GM18499 (cell line): Measurements from ENCODE around the gene TMC1.

ENCODE experiments used
- ATAC-seq: cut with Tn5 transposase; IDR thresholded peaks from one replicate; pipeline ENCODE4 v1.9.1; 2021; ENCODE audit warnings: moderate number of reproducible peaks; ENCODE audit not compliant: insufficient read depth, unreplicated experiment

TMC1 gene

DNA sequence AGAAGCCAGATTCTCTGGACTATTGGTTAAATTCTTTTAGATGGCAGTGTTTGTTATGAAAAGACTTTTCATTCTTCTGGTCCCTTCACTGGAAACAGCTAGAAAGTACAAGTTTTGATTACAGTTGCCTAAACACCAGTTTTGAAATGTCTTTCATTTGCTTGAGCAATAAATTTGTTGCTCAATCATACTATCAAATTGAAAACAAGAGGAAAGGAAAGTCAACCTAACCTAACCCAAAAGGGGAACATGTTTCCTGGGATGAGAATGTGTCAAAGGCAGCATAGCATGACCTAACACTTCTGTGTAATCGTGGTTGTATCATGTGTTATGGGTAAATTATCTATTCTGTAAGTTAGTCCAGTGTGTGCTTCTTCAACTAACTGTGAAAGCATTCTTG, 213.2 kb downstream of the TMC1 start:
- no peak for ATAC-seq

DNA sequence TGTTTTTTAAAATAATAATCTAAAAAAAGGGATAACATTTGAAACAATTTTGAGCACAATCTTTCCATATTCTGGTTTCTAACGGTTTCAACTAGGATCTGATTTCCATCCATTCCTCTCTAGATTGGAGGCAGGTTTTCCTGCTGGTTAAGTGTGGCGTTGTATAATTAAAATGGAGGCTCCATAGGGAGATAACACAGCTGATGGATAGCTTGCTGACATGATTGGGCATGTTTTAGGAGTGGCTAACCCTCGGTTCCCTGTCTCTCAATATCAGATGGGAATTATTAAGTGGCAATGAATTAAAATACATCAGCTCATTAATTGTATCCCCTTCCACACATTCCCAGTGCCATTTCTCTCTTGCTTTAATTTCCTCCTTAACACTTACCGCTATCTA, 222.4 kb downstream of the TMC1 start:
- ATAC-seq = no peak

GRCh38 chr9:72749276-72749675, 227.9 kb downstream of the TMC1 start:
- no peak for ATAC-seq

GRCh38 chr9:72751541-72751940, 230.1 kb downstream of the TMC1 start:
- ATAC-seq = no peak

DNA sequence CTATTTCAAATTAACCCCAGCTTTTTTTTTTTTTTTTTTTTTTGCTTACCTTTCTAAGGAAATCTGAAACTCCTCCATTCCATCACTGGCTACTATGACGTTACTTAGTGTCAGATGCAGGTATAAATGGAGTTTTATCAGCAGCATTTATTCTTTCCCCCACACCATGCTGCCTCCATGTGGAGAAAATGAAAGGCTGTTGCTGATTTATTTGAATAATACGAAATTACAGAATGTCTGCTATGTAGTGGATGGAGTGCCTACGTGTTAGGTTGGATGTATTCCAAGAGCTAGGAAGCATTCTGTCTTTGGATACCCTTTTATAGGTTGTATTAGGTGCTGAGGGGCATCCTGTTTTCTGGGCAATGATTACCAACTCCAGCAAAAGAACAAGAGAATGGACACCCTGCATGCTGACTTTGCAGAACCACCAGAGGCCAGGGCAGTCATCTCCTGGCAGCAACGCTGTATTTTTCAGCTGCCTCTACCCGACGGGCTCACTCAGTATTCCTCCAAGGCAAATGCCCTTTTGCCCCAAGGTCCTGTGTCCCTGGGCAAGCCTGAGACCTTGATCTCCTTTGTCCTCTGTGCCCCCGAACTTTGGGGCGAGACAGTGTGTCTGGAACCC, 232.0 kb downstream of the TMC1 start:
- ATAC-seq = no peak

DNA sequence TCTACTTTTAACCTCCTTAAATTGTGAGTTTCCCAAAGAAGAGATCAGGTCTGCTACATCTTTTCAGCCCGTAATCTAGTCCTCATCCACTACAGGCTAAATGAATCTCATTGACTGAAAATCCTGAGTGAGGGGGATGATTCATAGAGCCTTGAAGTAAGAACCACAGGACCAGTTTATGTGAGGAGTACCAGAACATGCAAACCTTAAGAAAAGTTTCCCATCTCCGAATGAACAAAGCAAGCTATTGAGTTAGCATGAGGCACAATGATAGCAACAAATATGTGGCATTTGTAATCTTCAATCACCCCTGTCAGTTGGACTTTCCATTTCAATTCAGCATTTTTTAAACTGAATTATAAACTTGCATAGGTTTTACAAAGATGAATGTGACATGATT, 234.4 kb downstream of the TMC1 start:
- ATAC-seq = no peak

GRCh38 chr9:72758944-72759343, 237.5 kb downstream of the TMC1 start:
- ATAC-seq = no peak

DNA sequence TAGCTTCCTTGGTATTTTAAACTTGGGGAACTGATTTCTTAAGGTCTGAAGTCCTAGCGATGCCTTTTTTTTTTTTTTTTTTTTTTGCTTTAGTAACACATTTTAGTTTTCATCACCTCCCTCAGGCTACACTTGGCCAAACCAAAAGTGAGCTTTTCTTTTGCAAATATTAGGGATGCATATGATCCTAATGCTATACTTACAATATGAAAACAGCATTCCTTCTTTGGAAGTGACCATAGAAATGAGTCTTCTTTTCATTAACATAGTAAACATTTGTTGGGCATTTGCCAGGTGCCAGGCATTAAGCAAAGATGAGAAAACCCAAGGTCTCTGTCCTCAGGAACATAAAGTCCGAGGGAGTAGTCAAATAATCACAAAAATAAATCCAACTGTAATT, 241.6 kb downstream of the TMC1 start:
- no peak for ATAC-seq

DNA sequence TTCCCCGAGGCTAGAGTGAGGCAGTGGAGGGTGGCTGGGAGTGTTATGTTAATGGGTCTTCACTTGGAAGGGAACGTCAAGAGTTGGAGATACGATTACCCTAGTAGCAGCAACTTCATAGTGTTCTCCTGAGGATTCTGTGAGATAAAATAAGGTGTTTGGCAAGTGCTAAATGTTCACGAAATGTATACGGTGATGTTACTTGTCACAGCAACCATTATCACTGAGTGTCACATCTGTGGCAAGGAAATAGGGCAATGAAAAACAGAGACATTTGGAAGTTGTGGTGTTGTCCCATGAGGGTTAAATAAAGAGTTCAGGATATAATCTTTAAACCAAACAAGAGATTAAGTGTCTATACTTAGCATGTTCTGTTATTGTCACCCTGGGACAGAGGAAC, 248.1 kb downstream of the TMC1 start:
- no peak for ATAC-seq

GRCh38 chr9:72772661-72773060, 251.3 kb downstream of the TMC1 start:
- ATAC-seq = no peak

DNA sequence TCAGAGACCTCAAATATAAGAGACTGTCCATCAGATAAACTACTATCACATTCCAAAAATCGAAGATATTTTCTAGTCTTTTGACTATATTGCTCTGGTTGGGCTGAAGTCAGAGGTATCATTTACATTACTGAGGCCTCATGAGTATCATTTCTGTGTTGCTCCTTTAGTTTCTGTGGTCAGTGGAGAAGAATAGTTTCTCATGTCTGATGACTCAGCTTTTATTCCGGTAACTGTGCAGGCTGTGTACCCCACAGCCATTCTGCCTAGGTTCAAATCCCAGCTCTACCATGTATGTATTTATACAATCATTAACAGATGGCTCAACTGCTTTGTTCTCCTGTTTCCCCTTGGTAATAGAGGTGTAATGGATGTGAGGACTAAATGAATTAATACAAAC, 252.2 kb downstream of the TMC1 start:
- ATAC-seq = no peak

- ATAC-seq = no peak
Observed at GRCh38 chr9:72775570-72775969, 254.2 kb downstream of the TMC1 start.

DNA sequence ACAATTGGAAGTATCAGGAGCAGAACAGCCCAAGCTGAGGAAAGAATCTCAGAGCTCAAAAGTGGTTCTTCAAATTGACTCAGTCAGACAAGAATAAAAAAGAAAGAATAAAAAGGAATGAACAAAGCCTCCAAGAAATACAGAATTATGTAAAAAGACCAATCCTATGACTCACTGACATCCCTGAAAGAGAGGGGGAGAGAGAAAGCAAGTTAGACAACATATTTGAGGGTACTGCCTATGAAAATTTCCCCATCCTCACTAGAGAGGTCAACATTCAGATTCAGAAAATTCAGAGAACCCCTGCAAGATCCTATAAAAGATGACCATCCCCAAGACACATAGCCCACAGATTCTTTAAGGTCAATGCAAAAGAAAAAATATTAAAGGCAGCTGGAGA, 258.2 kb downstream of the TMC1 start:
- ATAC-seq = no peak

DNA sequence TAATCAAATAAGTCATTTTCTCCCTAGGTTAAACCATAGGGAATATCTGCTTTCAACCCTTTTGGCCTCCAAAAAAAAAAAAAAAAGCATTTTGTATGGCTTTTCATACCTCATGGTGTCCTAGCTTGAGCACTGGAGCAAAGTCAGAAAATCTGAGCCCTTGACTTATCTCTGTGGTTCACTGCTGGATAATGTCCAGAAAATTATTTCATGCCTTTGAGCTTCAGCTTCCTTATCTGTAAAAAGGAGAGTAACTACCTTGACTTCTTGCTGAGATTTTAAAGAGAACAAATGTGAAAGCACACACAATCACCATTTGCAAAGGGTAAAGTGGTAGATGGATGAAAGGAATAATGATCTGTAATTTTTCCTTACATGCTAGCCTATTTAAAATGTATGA, 265.5 kb downstream of the TMC1 start:
- no peak for ATAC-seq

GRCh38 chr9:72788966-72789735, 267.7 kb downstream of the TMC1 start:
- no peak for ATAC-seq

- ATAC-seq = no peak
Observed at GRCh38 chr9:72789885-72790284, 268.5 kb downstream of the TMC1 start.

- ATAC-seq = no peak
Observed at GRCh38 chr9:72790989-72791388, 269.6 kb downstream of the TMC1 start.

GRCh38 chr9:72791436-72791835, 270.0 kb downstream of the TMC1 start:
- ATAC-seq = no peak

GRCh38 chr9:72794946-72795345, 273.5 kb downstream of the TMC1 start:
- no peak for ATAC-seq

DNA sequence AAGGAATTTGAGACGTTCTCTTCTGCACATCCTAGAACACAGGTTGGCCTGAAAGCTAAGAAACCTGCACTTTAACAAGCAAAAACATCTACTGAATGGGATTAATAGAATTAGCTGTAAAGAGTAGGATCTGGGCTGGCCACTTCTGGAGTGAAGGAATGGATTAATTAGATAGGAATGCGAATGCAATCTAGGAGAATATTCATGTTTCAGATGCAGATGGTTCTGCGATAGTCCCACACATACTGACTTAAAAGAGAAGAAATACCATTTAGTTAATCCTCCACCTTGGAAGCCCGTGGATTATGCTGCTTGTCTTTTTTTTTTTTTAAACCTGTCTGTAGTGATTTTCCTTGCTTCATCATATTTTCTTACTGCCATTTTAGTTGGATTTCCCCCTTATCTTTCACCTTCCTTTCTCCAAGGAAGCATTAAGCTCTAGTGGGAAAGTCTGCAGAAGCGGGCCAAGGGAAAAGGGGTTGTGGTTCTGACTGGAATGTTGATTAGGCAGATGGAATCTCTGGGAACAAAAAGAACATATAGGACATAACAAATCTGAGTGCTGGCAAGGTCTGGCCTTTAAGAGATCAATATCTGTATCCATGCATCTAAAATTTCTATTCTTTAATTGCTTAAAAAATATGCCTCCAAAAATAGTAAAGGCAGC, 279.1 kb downstream of the TMC1 start:
- no peak for ATAC-seq

GRCh38 chr9:72805238-72805637, 283.8 kb downstream of the TMC1 start:
- no peak for ATAC-seq
